K562 (cell line): ENCODE data around the gene PRR19. TPM values are rescaled to one million over a fixed set of nuclear protein-coding genes. Genes with fewer than 3 reads are reported as not detected.

Experiments used
- BRCA1 ChIP-seq, 2 experiments: fragments of 450-650 bp in 1 of 2; sonication (generic) in 1 of 2; formaldehyde crosslinking in 1 of 2; IDR thresholded peaks; 2 replicates each; pipeline versions ENCODE4 v1.5.0 to v1.6.1; 2017 to 2020; ENCODE audit warnings: mild to moderate bottlenecking in 1 of 2, missing genetic modification reagents in 1 of 2
- HDAC2 ChIP-seq: fragments of 450-650 bp; IDR thresholded peaks from 2 replicates; pipeline ENCODE4 v1.6.1; 2016; ENCODE audit warnings: mild to moderate bottlenecking
- HLTF ChIP-seq: fragments of 450-650 bp; IDR thresholded peaks from 2 replicates; pipeline ENCODE4 v1.6.1; 2016
- KAT2B ChIP-seq: IDR thresholded peaks from one replicate; pipeline ENCODE4 v1.6.1; 2012; ENCODE audit warnings: low read depth, mild to moderate bottlenecking, control low read depth, inconsistent platforms, low read length, moderate library complexity
- MLLT1 ChIP-seq, 2 experiments: fragments of 450-650 bp; IDR thresholded peaks; 2 replicates each; pipeline ENCODE4 v1.6.1; 2016
- NKRF ChIP-seq: fragments of 450-650 bp; IDR thresholded peaks from 2 replicates; pipeline ENCODE4 v1.6.1; 2016; ENCODE audit warnings: borderline replicate concordance
- NR4A1 ChIP-seq, 2 experiments: fragments of 250-450 bp in 1 of 2; fragments of 450-650 bp in 1 of 2; sonication (Bioruptor Pico) in 1 of 2; IDR thresholded peaks; 2 replicates each; pipeline versions ENCODE4 v1.4.0 to v1.6.1; 2016 to 2020; ENCODE audit warnings: mild to moderate bottlenecking in 2 of 2, missing compliant biosample characterization in 1 of 2, missing genetic modification characterization in 1 of 2, moderate library complexity in 1 of 2
- RFX5 ChIP-seq: IDR thresholded peaks from 2 replicates; pipeline ENCODE4 v1.6.1; 2011; ENCODE audit warnings: low read depth, mild to moderate bottlenecking, improper control_type of control experiment, low read length
- RHOXF2B ChIP-seq: fragments of 250-450 bp; sonication (Bioruptor Pico); conservative IDR thresholded peaks from 2 replicates; pipeline ENCODE4 v1.5.1; 2021
- ZFP1 ChIP-seq: fragments of 450-650 bp; formaldehyde crosslinking; IDR thresholded peaks from 2 replicates; pipeline ENCODE4 v1.4.0; 2020; ENCODE audit warnings: mild to moderate bottlenecking, mixed read lengths
- ZNF280B ChIP-seq: fragments of 250-450 bp; sonication (Bioruptor Pico); IDR thresholded peaks from 2 replicates; pipeline ENCODE4 v1.5.1; 2021; ENCODE audit warnings: mild to moderate bottlenecking
- ZNF407 ChIP-seq: fragments of 450-650 bp; IDR thresholded peaks from 2 replicates; pipeline ENCODE4 v1.6.1; 2016; ENCODE audit warnings: low read depth
- ZNF408 ChIP-seq: fragments of 250-450 bp; sonication (Bioruptor Pico); IDR thresholded peaks from 2 replicates; pipeline ENCODE4 v1.4.0; 2020; ENCODE audit warnings: low read depth, mild to moderate bottlenecking, moderate library complexity
- polyA plus RNA-seq, 8 experiments: library from polyadenylated mRNA; depleted of rRNA in 4 of 8; stranded (reverse) in 5 of 8; unstranded in 3 of 8; fragments of >200 nt; fragmentation: Nextera tagmentation in 2 of 8; fragmentation: Illumina TruSeq in 1 of 8; extraction: Ambion mirVana in 2 of 8; extraction: Trizol in 1 of 8; gene quantifications; 2 replicates each; pipeline versions ENCODE4 v1.2.1 to v1.2.3, GENCODE V29; 2011 to 2014; ENCODE audit warnings: inconsistent platforms in 1 of 8, missing spikeins in 1 of 8
- total RNA-seq, 7 experiments: library from RNA; depleted of rRNA in 6 of 7; stranded (reverse); fragments of >200 nt in 6 of 7; fragmentation: Illumina TruSeq in 2 of 7; extraction: Trizol in 2 of 7; gene quantifications; 2 replicates each; pipeline versions ENCODE4 v1.2.1 to v1.2.3, GENCODE V29; 2011 to 2021; ENCODE audit warnings: low replicate concordance in 1 of 7

Gene PRR19
- total and polyA plus RNA-seq, 9 of the 15 experiments (the other 6 are each of a cell fraction or from before 2014, with no cell fraction given): 0.10 to 1.6 (median 0.54) TPM

- TF ChIP-seq NKRF (peak; percentile 80), BRCA1 (IDR thresholded peaks at IDR 0.05) (no peak), BRCA1 (CRISPR knock-in tag; IDR thresholded peaks at IDR 0.05) (0 out of 2 replicates have a peak, but pooled peaks have one; percentile 16), HLTF (peak; percentile 89; the same call in 1 of the 2 replicates), ZFP1 (CRISPR knock-in tag) (no peak), HDAC2 (peak; percentile 75; the same call in 1 of the 2 replicates), ZNF407 (peak; percentile 43; the same call in 1 of the 2 replicates), ZNF408 (CRISPR knock-in tag) (no peak), KAT2B (no peak), ZNF280B (CRISPR knock-in tag) (no peak), NR4A1 (CRISPR knock-in tag; IDR thresholded peaks at IDR 0.05) (peak; percentile 29; the same call in 1 of the 2 replicates), NR4A1 (tag; IDR thresholded peaks at IDR 0.05) (no peak), RHOXF2B (CRISPR knock-in tag) (no peak), MLLT1 (IDR thresholded peaks at IDR 0.05) (peak; percentile 73 to 75; a peak in 2 of 4 replicates), RFX5 (no peak)
Observed at GRCh38 chr19:42283188-42284065, 18.5 kb upstream of the PRR19 start (continued).
